HG03159 (cell line): ENCODE results near the gene SFR1.

Experiments used
- ATAC-seq: cut with Tn5 transposase; IDR thresholded peaks from one replicate; pipeline ENCODE4 v1.9.1; 2021; ENCODE audit warnings: mild to moderate bottlenecking, moderate library complexity; ENCODE audit not compliant: unreplicated experiment

Gene SFR1, protein sequence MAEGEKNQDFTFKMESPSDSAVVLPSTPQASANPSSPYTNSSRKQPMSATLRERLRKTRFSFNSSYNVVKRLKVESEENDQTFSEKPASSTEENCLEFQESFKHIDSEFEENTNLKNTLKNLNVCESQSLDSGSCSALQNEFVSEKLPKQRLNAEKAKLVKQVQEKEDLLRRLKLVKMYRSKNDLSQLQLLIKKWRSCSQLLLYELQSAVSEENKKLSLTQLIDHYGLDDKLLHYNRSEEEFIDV

DNA sequence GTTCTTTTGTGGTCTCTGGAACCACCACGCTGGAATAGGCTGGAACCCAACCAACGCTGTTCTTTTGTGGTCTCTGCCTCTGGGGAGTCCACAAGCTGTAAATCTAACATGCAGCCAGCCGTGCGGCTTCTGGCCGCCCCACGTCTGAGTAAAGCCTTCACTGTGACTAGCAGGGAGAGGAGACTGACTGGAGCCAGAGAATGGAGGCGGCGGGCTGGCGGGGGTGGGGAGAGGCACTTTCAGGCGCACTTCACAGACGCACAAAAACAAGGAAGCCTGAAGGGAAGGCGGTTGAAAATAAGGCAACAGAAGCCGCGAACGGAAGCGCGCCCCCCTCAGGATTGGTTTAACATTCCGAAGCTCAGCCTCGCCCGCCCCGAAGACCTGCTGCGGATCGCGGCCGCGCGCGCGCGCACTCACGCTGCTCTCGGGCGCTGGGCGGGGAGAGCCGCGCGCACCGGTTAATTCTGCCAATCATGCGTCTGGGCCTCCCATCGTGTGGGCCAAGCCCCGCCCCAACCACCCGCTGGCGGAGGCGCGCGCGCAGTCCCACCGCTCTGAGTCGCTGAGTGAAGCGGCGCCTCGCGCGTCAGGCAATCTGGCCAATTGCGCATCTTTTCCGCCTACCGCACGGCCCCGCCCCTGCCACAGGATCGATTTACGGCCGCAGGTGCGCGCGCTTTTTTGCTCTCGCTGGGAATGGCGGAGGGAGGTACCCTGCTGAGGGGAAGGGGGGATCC lies at the start of gene SFR1:
TSS of gene SFR1 (plus strand) at position 687 of the 740 bp plus-strand sequence. CDS start at position 700, 13 bp downstream.
- ATAC-seq, result peak; percentile 90

DNA sequence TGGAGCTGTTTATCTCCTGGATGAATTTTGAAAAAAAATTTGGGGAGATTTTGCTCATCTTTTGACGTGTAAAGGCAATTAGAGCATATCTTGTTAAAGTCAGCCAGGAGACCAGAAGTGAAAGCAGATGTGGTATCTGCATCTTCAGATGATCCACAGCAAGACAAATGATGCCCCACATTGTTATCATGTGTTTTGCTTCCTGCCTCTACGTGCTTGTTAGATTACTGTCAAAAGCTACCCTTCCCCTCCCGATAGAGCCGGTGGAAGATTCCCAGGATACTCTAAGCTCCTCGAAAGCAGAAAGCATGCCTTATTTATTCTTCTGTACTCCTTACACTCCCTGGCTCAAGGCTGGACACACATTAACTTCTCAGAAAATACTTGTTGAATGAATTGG lies 49.2 kb upstream of the SFR1 start:
- no peak for ATAC-seq

- no peak for ATAC-seq
These were observed 47.5 kb upstream of the SFR1 start for GRCh38 chr10:104074505-104074904.

GRCh38 chr10:104076743-104077160 lies 45.2 kb upstream of the SFR1 start:
- no peak for ATAC-seq

DNA sequence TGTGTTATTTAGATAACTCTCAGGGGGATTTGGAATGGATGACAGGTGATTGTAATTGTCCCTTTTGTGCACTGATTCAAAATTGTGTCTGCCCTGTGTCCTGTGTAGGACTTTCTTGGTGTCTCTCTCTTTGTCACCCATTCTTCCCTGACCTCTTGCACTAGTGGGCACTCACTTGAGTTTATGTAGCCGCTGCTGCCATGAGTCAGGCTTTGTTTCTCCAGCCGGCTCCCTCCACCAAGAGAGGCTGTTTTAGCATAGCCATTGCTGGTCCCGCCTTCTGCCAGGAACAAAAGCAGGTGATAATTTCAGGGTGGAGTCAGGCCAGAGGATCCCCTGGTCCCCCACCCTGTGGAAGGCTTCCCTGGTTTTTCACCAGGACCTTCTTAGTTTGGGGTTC lies 44.7 kb upstream of the SFR1 start:
- ATAC-seq, result no peak

GRCh38 chr10:104077663-104078151 lies 44.3 kb upstream of the SFR1 start:
- ATAC-seq, result no peak

DNA sequence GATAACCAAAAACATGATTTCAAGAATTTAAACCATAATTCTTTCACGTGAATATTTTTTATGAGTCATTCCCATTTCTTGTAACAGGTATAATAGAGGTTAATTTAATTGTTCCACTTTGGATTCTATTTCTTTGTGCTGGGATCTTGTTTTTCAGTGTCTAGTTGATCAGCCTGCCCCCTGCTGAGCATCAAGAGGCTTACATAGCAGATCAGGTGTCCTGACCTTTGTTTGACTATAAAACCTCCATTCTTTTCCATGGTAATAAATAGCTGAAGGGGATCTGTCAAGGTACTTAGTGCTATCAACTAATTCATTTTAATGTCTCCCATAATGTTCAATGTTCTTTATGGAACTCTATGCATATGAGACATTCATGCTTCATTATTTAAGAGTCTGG lies 41.2 kb upstream of the SFR1 start:
- ATAC-seq, result no peak

DNA sequence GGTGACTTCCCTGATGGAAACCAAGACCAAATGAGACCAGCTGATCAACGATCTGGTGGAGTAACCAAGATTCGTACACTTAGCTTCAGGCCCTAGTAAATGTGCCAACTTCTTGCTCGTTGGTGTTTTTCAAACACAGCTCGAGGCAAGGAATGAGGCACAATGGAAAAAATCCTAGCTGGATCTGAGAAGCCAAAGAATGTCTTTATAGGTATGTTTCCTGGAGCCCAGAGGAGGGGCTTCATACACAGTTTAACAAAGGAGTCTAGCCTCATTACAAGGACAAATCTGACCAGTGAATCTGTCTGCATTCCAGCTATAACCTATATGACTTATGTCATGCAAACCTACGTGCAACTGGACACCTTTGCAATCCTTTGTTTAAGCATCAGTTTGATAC lies 40.0 kb upstream of the SFR1 start:
- ATAC-seq, result no peak

DNA sequence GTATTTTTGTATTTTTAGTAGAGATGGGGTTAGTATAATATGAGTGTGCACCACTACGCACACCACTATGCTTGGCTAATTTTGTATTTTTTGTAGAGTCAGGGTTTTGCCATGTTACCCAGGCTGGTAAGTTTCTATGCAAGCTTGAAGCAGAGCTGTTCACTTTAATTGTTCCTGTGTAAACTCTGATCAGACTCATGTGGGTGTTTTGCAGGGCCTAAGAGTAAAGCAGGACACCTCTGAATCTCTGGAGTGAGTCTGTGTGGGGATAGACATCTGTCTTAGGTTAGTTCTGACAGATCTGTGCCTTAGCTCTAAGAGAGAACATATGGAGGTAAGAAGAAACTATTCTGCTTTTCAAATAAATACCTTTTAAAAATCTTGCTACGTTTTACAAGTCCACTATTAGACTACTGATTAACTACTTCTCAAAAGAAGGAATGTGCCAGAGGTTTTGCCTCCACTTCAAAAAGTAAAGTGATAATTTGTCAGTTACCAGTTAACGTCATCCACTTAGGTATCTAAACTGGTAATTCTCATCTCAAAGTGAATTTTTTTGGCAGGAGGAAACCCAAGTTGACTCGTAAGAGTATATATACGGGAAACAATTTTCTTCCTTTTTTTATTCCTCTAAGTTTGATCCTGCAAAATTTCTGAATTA lies 37.4 kb upstream of the SFR1 start:
- ATAC-seq, result no peak

DNA sequence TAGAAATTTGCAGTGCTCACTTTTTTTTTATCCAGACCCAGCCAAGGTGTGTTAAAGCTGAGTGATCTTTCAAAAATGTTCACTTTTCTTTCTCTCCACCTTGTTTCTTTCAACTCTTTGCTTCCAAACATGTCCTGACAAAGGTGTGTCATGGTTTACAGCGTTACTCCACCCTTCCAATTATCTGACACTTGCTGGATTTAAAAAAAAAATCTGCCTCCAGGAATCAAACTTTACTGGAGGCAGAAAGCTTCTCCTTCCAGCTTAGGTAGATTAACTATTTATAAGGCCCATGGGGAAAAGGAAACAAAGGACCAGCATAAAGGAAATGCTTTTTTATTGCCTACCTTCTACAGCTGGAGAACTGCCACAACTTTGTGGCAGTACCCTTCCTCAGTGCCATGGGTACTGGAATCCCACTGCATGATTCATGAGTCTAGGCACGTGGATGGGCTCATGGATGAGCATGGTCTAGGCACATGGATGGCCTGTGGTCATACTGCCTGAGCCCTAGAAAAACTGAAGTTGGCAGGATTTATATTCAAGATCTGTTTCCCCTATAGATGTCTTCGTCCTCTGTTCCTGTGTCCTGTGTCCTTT lies 36.1 kb upstream of the SFR1 start, which contains the start of gene COL17A1:
TSS of gene COL17A1 (minus strand) at position 80 of the 600 bp plus-strand sequence. CDS start 5,207 bp downstream, outside the sequence.
- no peak for ATAC-seq

DNA sequence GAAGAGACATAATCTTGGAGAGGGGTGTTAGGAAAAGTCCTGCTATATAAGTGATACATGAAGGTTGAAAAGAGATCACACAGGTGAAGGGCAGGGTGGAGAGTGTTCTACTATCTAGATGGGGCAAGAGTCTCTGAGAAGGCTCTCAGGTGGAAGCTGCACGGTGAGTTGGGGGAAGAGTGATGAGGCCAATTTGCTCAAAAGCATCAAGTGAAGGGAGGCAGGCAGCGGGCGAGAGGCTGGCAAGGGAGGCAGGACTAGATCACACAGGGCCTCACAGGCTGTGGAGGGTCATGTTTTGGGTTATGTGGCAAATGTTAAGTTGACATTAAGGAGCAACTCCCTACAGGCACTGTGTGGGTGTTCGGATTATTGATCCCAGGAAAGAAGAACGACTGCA lies 33.7 kb upstream of the SFR1 start:
- ATAC-seq, result no peak

- no peak for ATAC-seq
These were observed 32.4 kb upstream of the SFR1 start for GRCh38 chr10:104089621-104090020.

GRCh38 chr10:104090611-104091010 lies 31.4 kb upstream of the SFR1 start:
- no peak for ATAC-seq

DNA sequence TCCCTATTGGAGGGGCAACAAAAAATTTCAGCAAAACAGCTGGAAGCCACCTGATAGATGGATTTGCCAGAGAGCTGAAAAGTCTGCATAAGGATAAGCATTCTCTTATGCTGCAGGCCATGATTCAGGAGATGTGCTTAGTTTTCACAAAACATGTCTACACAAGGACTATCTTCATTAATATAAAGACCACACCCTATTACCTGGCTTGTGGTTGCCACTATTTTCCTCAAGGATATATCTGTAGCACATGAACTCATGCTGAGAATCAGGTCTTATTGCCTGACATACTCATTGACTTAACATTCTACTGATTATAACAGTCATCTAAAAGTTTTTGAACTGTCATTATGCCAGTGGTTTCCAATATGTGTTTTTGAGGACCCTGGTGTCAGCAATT lies 29.2 kb upstream of the SFR1 start:
- ATAC-seq, result no peak

GRCh38 chr10:104096692-104097091 lies 25.3 kb upstream of the SFR1 start:
- no peak for ATAC-seq

DNA sequence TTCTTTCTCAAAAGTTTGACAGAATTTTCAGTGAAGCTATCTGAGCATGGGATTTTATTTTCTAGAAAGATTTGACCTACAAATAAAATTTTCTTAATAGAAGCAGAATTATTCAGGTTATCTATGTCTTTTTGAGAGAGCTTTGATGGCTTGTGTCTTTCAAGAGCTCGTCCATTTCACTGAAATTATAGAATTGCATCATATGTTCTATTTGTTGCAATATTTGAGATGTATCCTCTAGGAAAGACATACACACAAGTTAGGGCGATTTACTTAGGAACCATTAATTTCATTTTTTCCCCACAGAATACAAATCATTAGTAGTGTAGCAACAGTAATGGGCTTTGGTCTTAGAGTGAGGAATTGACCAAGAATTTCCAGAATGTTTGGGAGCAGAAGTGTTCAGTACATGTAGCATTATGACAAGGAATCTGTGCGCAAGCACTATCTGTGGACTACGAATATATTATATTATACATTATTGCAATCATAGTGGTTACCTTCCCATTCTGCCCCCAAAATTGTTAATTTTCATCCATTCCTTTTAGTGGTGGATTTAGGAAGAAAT lies 23.5 kb upstream of the SFR1 start:
- no peak for ATAC-seq

DNA sequence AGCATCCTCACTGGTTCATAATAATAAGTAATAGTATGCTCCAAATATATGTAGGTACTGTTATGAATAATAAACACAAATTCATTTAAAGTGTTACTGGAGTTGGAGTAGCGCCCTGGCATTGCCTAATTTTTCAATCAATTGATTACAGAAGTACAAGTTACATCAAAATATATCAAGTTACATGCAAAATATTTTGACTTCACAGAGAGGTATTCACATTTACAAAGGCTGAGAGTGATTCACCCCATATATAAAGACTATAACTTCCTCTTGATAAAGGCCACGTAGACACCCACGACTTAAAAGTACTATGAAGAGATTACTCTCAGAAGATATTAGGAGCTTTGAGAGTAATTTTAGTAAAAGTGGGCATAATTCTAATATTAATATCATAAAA lies 22.7 kb upstream of the SFR1 start:
- no peak for ATAC-seq

- ATAC-seq, result no peak
These were observed 22.0 kb upstream of the SFR1 start for GRCh38 chr10:104099941-104100340.

DNA sequence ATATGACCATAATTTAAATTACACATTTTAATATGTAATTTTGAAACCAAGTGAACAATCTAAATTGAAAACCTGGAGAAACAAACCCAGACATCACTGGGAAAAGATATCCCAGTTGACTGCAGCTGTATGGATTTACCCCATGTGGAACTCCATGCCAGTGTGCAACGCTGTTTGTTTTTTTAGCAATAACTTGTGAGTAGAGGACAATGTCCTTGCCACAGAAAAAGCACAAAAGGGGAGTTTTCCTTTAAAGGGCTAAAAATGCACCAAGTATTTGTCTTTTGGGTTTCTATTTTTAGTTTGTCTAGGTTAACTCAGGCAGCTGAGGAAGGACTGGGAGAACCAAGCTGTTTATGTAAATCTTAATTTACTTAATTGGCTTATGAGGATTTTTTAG lies 21.2 kb upstream of the SFR1 start:
- no peak for ATAC-seq

- no peak for ATAC-seq
These were observed 20.1 kb upstream of the SFR1 start for GRCh38 chr10:104101902-104102301.

DNA sequence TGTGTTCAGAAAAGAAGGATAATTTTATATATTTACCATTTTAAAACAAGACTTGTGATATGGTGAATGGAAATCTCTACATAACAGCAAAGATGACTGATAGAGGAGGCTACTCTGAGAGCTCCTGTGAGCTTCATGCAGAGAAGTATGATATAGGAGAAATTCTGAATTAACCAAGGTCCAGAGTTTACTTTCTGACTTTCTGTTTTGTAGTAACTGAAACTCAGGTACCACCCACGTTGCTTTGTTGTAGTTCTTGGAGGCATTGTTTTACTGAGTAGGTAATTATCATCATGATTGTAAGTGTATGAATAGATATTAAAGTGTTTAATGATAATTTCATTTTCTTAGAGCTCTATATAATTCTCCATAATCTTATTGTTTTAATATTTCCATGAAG lies 18.0 kb upstream of the SFR1 start:
- no peak for ATAC-seq
